A549 (cell line): ENCODE results near the gene CDH4. TPM values are rescaled to one million over a fixed set of nuclear protein-coding genes. Genes with fewer than 3 reads are reported as not detected.

Experiments used
- ATAC-seq, 2 experiments: fragments of 200-7000 bp in 1 of 2; fragments of >200 bp in 1 of 2; cut with Nextera tagmentation in 1 of 2; cut with Tn5 transposase in 1 of 2; 3 replicates each; pipeline versions ENCODE4 v1.8.0 to v1.9.1; 2018 to 2020; ENCODE audit warnings: mild to moderate bottlenecking in 1 of 2, moderate library complexity in 1 of 2
- CTCF ChIA-PET: fragments of 300-600 bp; sonication (Branson Sonifier 250); formaldehyde crosslinking; extraction: SDS; loops from one replicate; lab custom pipeline; 2021; ENCODE audit warnings: antibody characterized with exemption, inconsistent platforms; lab: Yijun Ruan, JAX
- POLR2A ChIA-PET: fragments of 350-600 bp; formaldehyde crosslinking; extraction: SDS; loops from one replicate; lab custom pipeline; 2021; ENCODE audit warnings: antibody characterized with exemption, inconsistent platforms; lab: Yijun Ruan, JAX
- DNase-seq, 2 experiments: peaks; one replicate each; pipeline versions ENCODE4 v3.0.0 to v3.0.0-alpha.2; 2011 to 2016; ENCODE audit warnings: low read depth in 1 of 2, low spot score in 1 of 2
- FAIRE-seq: peaks from 2 replicates; lab custom pipeline; 2011; peaks lifted over from hg19 to GRCh38; lab: Jason Lieb, UNC
- H3K27ac ChIP-seq, 2 experiments: fragments of >200 bp; sonication (Bioruptor Twin); formaldehyde crosslinking; 3 replicates each; pipeline ENCODE4 v1.5.1; 2016 to 2017
- H3K4me1 ChIP-seq: fragments of >200 bp; sonication (Bioruptor Twin); formaldehyde crosslinking; 3 replicates; pipeline ENCODE4 v1.6.1; 2016
- H3K4me2 ChIP-seq: fragments of >200 bp; sonication (Bioruptor Twin); formaldehyde crosslinking; 3 replicates; pipeline ENCODE4 v1.6.1; 2016
- H3K4me3 ChIP-seq: fragments of >200 bp; sonication (Bioruptor Twin); formaldehyde crosslinking; 3 replicates; pipeline ENCODE4 v1.5.1; 2016
- H3K9me3 ChIP-seq: fragments of >200 bp; sonication (Bioruptor Twin); formaldehyde crosslinking; 3 replicates; pipeline ENCODE4 v1.6.1; 2016
- ATOH8 ChIP-seq: fragments of 250-450 bp; sonication (Bioruptor Pico); IDR thresholded peaks from 2 replicates; pipeline ENCODE4 v1.5.0; 2020; ENCODE audit warnings: low read depth, mild to moderate bottlenecking, moderate library complexity
- BCL3 ChIP-seq: fragments of >200 bp; sonication (Bioruptor Twin); formaldehyde crosslinking; IDR thresholded peaks from 3 replicates; pipeline ENCODE4 v1.6.1; 2016
- CTCF ChIP-seq: fragments of >200 bp; sonication (Bioruptor Twin); formaldehyde crosslinking; IDR thresholded peaks from 3 replicates; pipeline ENCODE4 v1.5.1; 2016
- FOSL2 ChIP-seq, 2 experiments: fragments of 450-650 bp in 1 of 2; fragments of >200 bp in 1 of 2; sonication (Bioruptor Twin) in 1 of 2; formaldehyde crosslinking; IDR thresholded peaks; 2 replicates each; pipeline versions ENCODE4 v1.5.0 to v1.6.1; 2016 to 2020; ENCODE audit warnings: mild to moderate bottlenecking in 1 of 2, moderate library complexity in 1 of 2
- HMGXB4 ChIP-seq: fragments of 250-450 bp; sonication (Bioruptor Pico); IDR thresholded peaks from 2 replicates; pipeline ENCODE4 v1.5.0; 2021; ENCODE audit warnings: mild to moderate bottlenecking, moderate library complexity, borderline replicate concordance
- KDM1A ChIP-seq: fragments of 200-600 bp; sonication (generic); IDR thresholded peaks from 2 replicates; pipeline ENCODE4 v1.6.1; 2016; ENCODE audit warnings: low read depth, mild to moderate bottlenecking
- MAFK ChIP-seq: fragments of 450-650 bp; IDR thresholded peaks from 2 replicates; pipeline ENCODE4 v1.6.1; 2014; ENCODE audit not compliant: partially characterized antibody
- MAZ ChIP-seq: fragments of 150-350 bp; IDR thresholded peaks from 2 replicates; pipeline ENCODE4 v1.6.1; 2014; ENCODE audit warnings: antibody characterized with exemption, low read depth, low read length, borderline replicate concordance
- NPAS2 ChIP-seq: fragments of 250-450 bp; sonication (Bioruptor Pico); IDR thresholded peaks from 2 replicates; pipeline ENCODE4 v1.8.0; 2022; ENCODE audit warnings: mild to moderate bottlenecking, moderate library complexity, borderline replicate concordance
- NR3C1 ChIP-seq: fragments of >200 bp; sonication (Bioruptor Twin); formaldehyde crosslinking; IDR thresholded peaks from 3 replicates; pipeline ENCODE4 v1.6.1; 2017
- PHF8 ChIP-seq: fragments of 200-600 bp; sonication (generic); IDR thresholded peaks from 2 replicates; pipeline ENCODE4 v1.6.1; 2016; ENCODE audit warnings: low read depth, mild to moderate bottlenecking, antibody characterized with exemption, moderate library complexity, borderline replicate concordance
- ZNF302 ChIP-seq: fragments of 250-450 bp; sonication (Bioruptor Pico); IDR thresholded peaks from 2 replicates; pipeline ENCODE4 v1.9.0; 2021; ENCODE audit warnings: inconsistent platforms, mild to moderate bottlenecking, moderate library complexity
- WGBS: methylation state at CpG from one replicate; pipeline ENCODE4 v1.1.6; 2017; ENCODE audit errors: missing lambda C conversion rate; 5-methylcytosine and 5-hydroxymethylcytosine counted together
- polyA plus RNA-seq, 4 experiments: library from polyadenylated mRNA; depleted of rRNA in 3 of 4; stranded (reverse); fragments of >200 nt; fragmentation: RNase III in 1 of 4; extraction: RNeasy Plus Mini Kit Qiagen cat#74134 plus additional on column Dnase treatment in 1 of 4; gene quantifications; 2 replicates in 3 of 4; 3 replicates in 1 of 4; pipeline ENCODE4 v1.2.3, GENCODE V29; 2011 to 2017

The CDH4 gene
- polyA plus RNA-seq, 2 of the 4 experiments (the other 2 are of a cell fraction), result 3.4 to 10.3 TPM

- DNase-seq, result no peak
- H3K4me1 ChIP-seq, result no peaks in the 10 kb centered on the region
- no peak for ATAC-seq
- WGBS, result 77% methylated on average over 5 of the region's 5 CpGs
- no peak overlapping the region for H3K4me2 ChIP-seq
- POLR2A ChIA-PET, result no interaction called here
- H3K4me3 ChIP-seq, result no peak overlapping the region
- no peaks in the 10 kb centered on the region for H3K9me3 ChIP-seq
- no peak for FAIRE-seq
- CTCF ChIA-PET, result no interaction called here
- TF ChIP-seq NR3C1 (no peak), FOSL2 (IDR thresholded peaks at IDR 0.05) (no peak), FOSL2 (CRISPR knock-in tag; IDR thresholded peaks at IDR 0.05) (no peak), MAFK (no peak), BCL3 (no peak), KDM1A (no peak), PHF8 (no peak), MAZ (no peak)
- no peak overlapping the region for H3K27ac ChIP-seq
Measured at GRCh38 chr20:61726979-61727378, 474.9 kb downstream of the CDH4 start.

- no peak for ATAC-seq
- TF ChIP-seq NPAS2, result no peak
- TF ChIP-seq BCL3, result no peak
- TF ChIP-seq HMGXB4 (CRISPR knock-in tag), result no peak
- no peak for DNase-seq
- H3K4me1 ChIP-seq, result no peaks in the 10 kb centered on the region
- ChIA-PET CTCF (no interaction called here), POLR2A (no interaction called here)
- no peak overlapping the region for H3K4me3 ChIP-seq
- 43% methylated on average over 2 of the region's 2 CpGs for WGBS
- H3K27ac ChIP-seq, result no peak overlapping the region
- no peaks in the 10 kb centered on the region for H3K9me3 ChIP-seq
- FAIRE-seq, result no peak
- no peak overlapping the region for H3K4me2 ChIP-seq
Measured at GRCh38 chr20:61727761-61728160, 475.7 kb downstream of the CDH4 start.

GRCh38 chr20:61728326-61728725, 476.3 kb downstream of the CDH4 start:
- Histone ChIP-seq H3K4me1 (no peaks in the 10 kb centered on the region), H3K9me3 (no peaks in the 10 kb centered on the region), H3K4me3 (no peak overlapping the region), H3K4me2 (no peak overlapping the region), H3K27ac (no peak overlapping the region)
- FAIRE-seq (no peak), ATAC-seq (no peak), DNase-seq (no peak)
- ChIA-PET CTCF (no interaction called here), POLR2A (no interaction called here)
- no peak for TF ChIP-seq ATOH8 (CRISPR knock-in tag)
- TF ChIP-seq NPAS2, result no peak
- 57% methylated on average over 6 of the region's 6 CpGs for WGBS

- ChIA-PET CTCF (interaction anchor here (1.6 kb wide), 1 partner anchor 167 kb away, joined by 4 read pairs; no protein-coding TSS in a partner anchor), POLR2A (no interaction called here)
- Histone ChIP-seq H3K27ac (no peak overlapping the region), H3K4me3 (no peak overlapping the region), H3K4me1 (no peaks in the 10 kb centered on the region), H3K4me2 (no peak overlapping the region), H3K9me3 (no peaks in the 10 kb centered on the region)
- 66% methylated on average over 27 of the region's 28 CpGs for WGBS
- FAIRE-seq, result no peak
- TF ChIP-seq KDM1A, result no peak
- TF ChIP-seq ZNF302 (CRISPR knock-in tag), result no peak
- no peak for TF ChIP-seq CTCF
- no peak for DNase-seq
- no peak for ATAC-seq
Measured at GRCh38 chr20:61728786-61729770, 477.0 kb downstream of the CDH4 start.
